HS-5 (cell line): Measurements from ENCODE around the gene ATG10.
"Not testable (repeated sequence)": the region's sequence is repeated elsewhere in the genome, so short reads cannot be mapped to it uniquely, and the experiment has no call there.

Experiments
- DNase-seq: peaks from one replicate; pipeline ENCODE4 v3.0.0-alpha.2; 2012; ENCODE audit warnings: low read depth

Gene ATG10

DNA sequence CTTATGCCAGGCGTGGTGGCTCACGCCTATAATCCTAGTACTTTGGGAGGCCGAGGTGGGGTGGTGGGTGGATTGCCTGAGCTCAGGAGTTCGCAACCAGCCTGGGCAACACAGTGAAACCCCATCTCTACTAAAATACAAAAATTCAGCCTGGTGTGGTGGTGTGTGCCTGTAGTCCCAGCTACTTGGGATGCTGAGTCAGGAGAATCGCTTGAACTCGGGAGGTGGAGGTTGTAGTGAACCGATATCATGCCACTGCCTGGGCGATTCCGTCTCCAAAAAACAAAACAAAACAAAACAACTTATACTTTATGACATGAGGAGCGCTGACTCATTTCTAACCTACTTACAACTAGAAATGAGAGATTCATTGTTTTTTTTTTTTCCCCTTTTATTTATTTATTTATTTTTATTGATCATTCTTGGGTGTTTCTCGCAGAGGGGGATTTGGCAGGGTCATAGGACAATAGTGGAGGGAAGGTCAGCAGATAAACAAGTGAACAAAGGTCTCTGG, 10.4 kb downstream of the ATG10 start:
- not testable (repeated sequence) for DNase-seq

DNA sequence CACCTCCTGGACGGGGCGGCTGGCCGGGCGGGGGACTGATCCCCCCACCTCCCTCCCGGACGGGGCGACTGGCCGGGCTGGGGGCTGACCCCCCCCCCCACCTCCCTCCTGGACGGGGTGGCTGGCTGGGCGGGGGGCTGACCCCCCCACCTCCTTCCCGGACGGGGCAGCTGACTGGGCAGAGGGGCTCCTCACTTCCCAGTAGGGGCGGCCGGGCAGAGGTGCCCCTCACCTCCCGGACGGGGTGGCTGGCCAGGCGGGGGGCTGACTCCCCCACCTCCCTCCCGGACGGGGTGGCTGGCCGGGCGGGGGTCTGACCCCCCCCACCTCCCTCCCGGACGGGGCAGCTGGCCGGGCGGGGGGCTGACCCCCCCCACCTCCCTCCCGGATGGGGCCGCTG, 11.3 kb downstream of the ATG10 start:
- DNase-seq, result not testable (repeated sequence)

DNA sequence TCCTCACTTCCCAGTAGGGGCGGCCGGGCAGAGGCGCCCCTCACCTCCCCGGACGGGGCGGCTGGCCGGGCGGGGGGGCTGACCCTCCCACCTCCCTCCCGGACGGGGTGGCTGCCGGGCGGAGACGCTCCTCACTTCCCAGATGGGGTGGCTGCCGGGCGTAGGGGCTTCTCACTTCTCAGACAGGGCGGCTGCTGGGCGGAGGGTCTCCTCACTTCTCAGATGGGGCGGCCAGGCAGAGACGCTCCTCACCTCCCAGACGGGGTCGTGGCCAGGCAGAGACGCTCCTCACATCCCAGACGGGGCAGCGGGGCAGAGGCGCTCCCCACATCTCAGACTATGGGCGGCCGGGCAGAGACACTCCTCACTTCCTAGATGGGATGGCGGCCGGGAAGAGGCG, 11.7 kb downstream of the ATG10 start:
- not testable (repeated sequence) for DNase-seq

DNA sequence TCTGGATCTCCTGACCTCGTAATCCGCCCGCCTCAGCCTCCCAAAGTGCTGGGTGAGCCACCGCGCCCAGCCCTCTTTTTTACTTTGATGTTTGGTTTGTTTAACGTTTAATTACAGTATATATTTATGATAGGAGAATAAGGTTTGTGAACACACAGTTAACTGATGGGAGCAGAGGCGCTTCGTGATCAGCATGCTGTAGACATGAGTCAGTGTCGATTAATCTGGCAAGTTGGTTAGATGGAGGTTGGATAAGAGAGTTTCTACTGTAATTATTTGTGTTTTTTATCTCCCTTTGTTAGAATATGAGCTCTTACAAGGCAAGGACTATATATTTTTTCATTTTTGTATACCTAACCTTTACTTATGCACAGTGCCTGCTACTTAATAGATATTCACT, 14.3 kb downstream of the ATG10 start:
- DNase-seq, result no peak

DNA sequence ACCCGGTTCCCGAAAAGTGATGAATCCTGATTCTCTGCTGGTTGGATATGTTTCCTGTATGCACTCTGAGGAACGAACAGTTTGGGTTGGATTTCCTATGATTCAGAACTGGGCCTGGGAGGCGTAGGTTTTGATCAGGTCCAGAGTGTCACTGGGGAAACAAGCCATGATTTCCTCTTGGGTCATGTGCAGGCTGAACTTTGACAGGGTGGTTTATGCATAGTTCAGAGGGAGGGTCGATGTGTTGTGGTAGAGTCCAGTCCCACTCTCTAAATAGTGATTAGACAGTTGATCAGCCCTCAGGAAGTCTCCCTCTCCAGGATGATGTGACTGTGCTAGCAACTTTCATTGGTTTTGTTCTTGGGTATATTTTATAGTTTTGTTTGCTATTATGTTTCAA, 17.4 kb downstream of the ATG10 start:
- no peak for DNase-seq

DNA sequence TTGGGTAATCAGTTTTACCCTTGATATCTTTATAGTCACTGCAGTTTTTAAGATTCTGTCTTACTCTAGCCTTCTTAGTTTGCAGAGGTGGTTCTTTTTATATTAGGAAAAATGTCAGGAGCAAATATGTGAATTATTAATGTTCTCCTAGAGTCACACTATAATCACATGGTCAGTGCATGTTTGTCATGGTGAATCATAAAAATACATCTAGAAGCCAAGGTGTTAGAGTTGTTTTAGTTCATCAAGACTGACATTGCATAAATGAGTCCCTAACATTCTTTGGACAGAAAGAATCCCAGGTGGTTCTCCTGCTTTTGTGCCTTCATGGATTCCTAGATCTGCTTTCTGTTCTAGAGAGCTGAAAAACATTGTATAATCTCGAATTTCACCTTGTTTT, 22.9 kb downstream of the ATG10 start:
- DNase-seq, result no peak

DNA sequence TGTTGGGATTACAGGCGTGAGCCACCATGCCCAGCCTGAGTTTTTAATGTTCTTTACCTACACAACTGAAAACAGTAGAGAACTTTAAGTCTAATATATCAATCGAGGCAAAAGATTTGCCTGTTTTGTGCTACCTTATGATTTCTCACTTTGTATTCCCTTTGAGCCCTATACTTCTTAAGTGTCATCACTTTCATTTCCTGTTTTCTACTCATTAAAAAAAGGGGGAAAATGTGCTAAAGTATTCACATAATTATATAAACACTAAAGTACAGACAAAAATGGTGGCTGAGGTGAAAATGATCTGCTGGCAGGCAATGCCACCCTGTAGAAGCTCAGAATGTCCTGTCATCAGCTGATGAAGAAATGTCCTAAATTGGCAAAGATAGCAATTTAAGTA, 23.6 kb downstream of the ATG10 start:
- no peak for DNase-seq

DNA sequence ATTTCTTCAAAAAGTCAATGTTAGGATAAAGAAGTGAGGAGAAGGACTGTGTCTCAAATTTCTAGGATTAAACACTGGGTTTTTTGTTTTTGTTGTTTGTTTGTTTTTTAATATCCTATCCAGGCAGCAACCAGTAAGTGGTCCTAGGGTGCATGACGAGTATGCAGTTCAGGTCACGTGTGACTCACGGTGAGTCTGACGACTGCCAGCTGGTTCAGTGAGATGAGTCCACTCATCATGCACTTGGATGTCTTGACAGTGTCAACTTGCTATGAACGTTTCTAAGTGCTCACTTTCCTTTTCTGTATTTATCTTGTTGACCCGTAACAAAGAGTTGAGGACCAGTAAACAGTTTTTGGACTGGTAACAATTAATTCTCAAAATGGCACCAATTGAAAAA, 32.7 kb downstream of the ATG10 start:
- peak; percentile 11 for DNase-seq

DNA sequence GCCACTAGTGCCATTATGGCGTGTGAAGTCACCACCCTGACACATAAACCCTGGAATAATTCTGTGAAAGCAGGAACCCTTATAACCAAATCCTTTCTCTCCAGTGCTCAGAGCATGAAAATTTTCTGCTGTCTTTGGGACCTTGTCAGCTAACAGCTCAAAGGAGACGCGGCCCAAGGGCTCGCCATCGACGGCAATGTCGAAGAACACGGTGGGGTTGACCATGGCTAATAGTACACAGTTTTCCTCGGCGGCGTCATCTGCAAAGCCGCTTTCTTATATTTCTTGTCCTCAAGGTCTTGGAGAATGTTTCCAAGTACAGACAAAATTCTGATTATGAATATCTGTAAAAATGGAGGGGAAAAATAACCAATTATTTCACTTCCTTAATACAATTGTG, 38.0 kb downstream of the ATG10 start:
- not testable (repeated sequence) for DNase-seq

DNA sequence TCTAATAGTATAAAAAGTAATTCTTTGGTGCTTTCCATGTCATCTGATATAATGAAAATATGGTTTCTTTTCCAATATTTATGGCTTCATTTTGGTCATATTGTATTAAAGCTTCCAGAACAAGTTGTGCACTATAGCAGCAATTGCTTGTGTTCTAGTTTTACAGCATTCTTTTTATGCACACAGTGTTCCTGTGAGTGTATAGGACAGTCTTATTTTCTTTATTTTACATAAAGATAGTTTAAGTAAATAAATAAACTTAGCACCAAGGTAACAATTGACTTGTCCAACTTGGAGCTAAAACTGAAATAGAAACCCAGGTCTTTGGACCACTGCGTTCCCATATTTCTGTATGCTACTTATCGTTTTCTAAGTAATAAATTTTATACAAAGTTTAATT, 38.9 kb downstream of the ATG10 start:
- no peak for DNase-seq

DNA sequence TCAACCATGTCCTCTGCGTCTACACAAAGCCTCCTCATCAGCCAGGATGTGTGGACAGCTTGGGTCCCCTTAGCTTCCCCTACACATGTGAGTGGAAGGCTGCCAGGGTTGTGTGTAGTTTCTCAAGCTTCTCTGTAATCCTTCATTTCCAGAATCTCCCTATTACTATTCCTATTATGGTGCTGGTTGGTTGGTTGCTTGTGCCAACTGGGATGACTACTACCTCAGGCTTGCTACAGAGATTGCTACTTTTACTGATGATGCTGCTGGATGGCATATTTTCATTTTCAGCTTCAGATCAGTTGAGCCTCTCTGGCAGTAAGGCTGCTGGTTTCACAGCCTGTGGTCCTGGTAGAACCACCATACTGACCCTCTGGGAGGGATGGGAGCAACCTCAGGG, 39.9 kb downstream of the ATG10 start:
- no peak for DNase-seq

DNA sequence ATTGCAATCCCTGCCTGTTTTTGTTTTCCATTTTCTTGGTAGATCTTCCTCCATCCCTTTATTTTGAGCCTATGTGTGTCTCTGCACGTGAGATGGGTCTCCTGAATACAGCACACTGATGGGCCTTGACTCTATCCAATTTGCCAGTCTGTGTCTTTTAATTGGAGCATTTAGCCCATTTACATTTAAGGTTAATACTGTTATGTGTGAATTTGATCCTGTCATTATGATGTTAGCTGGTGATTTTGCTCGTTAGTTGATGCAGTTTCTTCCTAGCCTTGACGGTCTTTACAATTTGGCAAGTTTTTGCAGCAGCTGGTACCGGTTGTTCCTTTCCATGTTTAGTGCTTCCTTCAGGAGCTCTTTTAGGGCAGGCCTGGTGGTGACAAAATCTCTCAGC, 42.8 kb downstream of the ATG10 start:
- DNase-seq, result not testable (repeated sequence)

DNA sequence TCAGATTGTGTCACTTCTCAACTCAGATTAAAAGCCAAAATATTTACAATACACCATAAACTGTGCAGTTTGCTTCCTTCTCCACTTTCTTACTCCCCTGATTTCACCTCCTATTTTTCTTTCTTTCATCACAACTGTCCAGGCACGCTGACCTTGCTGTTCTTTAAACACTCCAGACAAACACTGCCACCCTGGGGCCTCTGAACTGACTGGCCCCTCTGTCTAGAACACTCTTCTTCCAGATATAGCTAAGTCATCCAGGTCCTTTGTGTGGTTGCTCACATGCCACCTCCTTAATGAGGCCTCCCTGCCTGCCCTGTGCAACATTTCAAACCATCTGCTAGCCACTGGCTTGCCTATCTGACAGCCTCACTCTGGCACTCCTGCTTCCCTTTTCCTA, 46.6 kb downstream of the ATG10 start:
- no peak for DNase-seq

DNA sequence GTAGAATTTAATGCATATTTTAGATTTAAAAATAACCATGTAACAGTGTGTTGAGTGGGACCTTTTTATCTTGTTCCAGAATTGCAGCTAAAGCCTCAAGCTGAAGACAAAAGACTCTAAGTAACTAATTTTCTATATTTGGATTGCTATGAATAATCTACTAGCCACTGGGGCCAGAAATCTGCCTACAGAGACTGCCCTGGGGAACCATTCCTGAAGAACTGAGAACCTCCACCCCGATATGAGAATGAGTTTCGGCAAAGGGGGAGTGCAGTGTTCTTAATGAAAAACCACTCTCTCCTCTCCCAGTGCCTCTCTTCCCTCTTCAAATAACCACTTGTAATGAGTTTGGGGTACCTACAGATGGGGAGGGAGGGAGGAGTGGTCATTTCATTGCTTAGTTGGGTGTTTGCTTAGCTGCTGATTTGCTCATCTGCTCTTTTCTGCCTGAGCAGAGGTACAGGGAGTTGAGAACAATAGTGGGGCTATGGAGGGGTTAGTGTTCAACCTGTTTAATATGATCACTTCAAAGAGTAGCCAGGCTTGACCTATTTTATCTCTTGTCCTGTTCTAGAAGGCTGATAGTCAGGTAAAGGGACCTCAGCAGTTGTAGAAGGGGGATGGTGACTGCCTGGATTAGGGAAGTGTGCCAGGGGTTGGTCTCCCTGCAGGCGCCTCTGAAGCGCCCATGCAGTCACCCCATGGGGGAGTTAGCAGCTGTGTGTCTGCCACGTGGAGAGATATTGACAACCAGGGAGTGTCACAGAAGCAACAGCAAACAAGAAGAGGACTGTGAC, 47.7 kb downstream of the ATG10 start:
- DNase-seq, result no peak

DNA sequence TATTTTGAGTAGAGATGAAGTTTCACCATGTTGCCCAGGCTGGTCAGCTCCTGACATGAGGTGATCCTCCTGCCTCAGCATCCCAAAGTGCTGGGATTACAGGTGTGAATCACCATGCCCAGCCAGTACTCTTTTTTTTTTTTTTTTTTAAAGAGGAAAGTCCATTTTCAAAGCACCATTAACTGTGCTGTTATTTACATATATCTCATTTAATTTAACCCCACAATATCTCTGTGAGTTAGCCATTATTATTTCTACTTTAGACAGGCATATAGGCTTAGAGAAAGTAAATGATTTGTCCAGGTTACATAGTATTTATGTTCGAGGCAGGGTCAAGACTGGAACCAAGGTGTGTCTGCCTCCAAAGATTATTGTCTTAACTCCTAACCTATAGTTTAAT, 50.7 kb downstream of the ATG10 start:
- DNase-seq, result no peak

DNA sequence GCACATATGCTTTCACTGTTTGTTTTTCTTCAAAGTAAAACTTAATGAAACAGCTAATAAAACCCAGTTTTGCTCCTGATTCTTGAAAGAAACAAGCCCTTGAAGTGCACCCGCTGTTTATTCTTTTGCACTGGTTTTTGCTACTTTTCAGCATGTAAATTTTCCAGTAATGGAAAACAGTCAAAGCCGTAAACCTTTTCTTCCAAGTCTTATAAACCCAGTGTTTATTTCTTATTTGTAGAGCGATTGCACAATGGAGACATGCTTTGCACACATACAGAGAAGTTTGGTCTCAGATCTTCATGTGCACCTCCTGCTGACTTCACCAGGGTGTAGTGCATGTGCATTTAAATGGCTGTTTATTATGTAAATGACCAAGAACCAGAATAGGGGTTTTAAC, 51.8 kb downstream of the ATG10 start:
- no peak for DNase-seq

DNA sequence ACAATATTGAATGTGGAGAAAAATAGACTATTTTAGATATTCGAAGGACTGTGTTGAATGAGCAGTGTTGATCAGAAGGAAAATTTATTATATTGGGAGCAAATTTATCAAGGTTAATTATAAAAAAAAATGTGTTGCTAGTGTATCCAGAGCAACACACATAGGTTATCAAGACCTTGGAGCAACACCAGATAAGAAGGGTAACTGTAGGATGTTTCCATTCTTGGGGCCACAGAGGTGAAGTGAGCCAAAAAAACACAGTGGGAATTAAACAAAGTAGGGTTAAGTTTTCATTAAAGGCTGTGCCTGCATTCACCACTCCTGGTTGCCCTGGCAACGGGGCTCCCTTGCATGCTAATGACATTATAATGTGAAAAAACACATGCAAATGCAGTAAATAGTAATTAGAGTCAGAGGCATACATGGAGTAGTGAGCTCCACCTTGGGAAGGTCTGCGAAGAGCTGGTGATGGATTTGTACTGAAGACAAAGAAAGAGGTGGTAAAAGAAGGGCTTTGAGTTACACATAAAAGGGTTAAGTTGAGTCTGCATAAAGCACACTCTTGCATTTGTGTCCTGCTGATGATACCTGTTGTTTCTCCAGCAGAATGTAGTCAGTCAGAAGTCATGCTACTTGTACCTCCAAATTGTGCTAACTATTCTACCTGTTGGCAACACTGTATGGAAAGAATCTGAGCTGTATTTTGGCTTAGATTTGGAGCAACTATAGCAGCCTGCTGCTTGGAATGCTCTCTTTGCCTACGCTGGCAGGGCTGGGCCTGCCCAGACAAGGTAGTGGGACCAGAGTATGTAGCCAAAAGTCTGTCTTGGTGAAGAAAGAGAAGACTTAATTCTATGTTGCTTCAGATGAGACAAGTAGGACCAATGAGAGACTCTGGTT, 59.6 kb downstream of the ATG10 start:
- no peak for DNase-seq

DNA sequence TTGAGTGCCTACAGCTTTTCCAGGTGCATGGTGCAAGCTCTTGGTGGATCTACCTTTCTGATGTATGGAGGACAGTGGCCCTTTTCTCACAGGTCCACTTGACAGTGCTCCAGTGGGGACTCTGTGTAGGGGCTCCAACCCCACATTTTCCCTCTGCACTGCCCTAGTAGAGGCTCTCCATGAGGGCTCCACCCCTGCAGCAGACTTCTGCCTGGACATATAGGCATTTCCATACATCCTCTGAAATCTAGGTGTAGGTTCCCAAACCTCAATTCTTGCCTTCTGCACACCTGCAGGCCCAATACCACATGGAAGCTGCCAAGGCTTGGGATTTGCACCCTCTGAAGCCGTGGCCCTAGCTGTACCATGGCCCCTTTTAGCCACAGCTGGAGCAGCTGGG, 71.1 kb downstream of the ATG10 start:
- DNase-seq, result not testable (repeated sequence)

DNA sequence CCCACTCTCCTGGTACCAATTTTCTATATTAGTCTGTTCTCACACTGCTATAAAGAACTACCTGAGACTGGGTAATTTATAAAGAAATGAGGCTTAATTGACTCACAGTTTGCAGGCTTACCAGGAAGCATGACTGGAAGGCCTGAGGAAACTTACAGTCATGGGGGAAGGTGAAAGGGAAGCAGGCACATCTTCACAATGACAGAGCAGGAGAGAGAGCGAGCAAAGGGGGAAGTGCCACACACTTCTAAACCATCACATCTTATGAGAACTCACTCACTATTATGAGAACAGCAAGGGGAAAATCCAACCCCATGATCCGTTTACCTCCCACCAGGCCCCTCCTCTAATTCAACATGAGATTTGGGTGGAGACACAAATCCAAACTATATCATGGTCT, 72.2 kb downstream of the ATG10 start:
- no peak for DNase-seq

DNA sequence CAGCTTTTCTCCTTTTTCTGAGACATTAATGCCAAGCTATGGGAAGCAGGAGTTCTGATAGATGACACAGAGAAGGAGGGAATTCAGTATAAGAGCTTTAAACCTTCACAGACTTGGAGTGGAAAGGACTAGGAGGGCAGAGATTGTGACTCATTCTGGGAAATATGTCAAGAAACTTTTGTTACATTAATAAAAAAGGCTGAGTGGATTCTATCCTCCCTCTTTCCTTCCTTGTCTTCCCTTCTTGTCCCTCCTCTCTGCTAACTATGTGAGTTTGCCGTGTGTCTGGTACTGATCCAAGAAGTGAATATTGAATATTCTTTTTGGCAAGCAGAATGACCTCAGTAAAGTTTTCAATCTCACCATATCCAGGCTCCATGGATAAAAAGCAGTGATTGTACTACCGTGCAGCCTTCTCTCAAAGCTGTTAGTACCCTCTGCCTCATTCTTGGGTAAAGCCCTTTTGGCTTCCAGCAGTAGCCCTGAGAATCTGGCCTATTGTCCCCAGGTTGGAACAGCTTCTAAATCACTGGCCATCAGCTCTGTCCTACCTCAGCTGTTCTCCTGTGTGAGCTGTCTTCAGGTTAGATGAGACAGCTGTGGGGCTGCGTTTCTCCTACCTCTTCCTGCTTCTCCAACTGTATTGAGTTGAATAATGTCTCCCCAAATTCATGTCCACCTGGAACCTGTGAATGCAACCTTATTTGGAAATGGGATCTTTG, 73.9 kb downstream of the ATG10 start:
- DNase-seq, result peak; percentile 19

DNA sequence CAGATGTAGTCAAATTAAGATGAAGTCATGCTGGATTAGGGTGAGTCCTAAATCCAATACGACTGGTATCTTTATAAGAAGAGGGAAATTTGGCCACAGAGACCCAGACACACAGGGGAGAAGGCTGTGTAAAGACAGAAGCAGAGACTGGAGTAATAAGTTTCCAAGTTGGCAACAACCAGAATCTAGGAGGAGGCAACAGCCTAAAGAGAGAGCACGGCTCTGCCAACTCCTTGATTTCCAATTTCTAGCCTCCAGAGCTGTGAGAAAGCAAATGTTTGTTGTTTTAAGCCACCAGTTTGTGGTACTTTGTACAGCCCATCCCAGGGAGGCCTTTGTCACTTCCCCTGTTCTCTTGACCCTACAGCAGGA, 74.4 kb downstream of the ATG10 start:
- DNase-seq, result no peak

DNA sequence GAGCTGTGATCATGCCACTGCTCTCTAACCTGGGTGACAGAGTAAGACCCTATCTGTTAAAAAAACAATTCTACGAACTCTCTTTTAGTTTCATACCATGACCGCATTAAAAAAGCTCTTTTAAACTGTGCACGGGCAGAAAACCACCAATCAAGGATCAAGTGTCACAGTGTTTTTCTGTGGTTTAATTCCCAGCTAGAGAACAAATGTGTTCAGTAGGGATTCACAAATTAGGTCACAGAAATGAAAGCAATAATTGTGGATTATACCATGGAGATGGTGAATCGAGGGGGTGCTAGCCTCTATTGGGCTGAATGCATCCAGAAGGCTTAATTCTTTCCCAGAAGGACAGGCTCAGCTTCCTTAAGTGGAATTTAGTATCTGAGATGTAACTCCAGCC, 79.1 kb downstream of the ATG10 start:
- DNase-seq, result no peak
